HG03520 (cell line): ENCODE measurements around the gene TOR1B.
"Not testable (repeated sequence)": the region's sequence is repeated elsewhere in the genome, so short reads cannot be mapped to it uniquely, and the experiment has no call there.

Source experiments
- ATAC-seq: cut with Tn5 transposase; IDR thresholded peaks from one replicate; pipeline ENCODE4 v1.9.1; 2021; ENCODE audit warnings: mild to moderate bottlenecking, moderate library complexity; ENCODE audit not compliant: unreplicated experiment

The TOR1B gene

DNA sequence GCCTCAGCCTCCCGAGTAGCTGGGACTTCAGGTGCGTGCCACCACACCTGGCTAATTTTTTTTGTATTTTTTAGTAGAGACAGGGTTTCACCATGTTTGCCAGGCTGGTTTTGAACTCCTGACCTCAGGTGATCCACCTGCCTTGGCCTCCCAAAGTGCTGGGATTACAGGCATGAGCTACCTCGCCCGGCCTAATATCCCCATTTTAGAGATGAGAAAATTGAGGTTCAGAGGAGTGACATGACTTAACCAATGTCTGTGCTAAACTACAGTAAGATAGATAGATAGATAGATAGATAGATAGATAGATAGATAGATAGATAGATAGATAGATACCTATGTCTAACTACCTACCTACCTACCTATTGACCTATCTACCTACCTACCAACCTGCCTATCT lies 26.9 kb upstream of the TOR1B start:
- ATAC-seq: not testable (repeated sequence)

DNA sequence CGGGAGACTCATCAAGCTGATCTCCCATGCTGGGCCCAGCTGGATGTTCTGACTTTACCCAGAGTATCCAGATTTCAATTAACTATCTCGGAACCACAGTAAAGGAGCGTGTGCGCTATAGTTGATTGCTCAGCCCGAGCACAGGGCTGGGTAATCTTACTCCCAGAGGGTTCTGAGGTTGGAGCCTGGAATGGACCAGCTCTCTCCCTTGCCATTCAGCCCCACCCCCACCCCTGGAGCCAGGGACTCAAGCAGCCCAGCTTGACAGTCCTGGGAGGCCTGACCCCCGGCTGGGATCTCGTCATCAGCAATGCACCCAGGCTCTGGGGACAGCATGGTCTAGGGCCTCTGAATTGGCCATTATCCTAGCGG lies 26.4 kb upstream of the TOR1B start:
- ATAC-seq: no peak

DNA sequence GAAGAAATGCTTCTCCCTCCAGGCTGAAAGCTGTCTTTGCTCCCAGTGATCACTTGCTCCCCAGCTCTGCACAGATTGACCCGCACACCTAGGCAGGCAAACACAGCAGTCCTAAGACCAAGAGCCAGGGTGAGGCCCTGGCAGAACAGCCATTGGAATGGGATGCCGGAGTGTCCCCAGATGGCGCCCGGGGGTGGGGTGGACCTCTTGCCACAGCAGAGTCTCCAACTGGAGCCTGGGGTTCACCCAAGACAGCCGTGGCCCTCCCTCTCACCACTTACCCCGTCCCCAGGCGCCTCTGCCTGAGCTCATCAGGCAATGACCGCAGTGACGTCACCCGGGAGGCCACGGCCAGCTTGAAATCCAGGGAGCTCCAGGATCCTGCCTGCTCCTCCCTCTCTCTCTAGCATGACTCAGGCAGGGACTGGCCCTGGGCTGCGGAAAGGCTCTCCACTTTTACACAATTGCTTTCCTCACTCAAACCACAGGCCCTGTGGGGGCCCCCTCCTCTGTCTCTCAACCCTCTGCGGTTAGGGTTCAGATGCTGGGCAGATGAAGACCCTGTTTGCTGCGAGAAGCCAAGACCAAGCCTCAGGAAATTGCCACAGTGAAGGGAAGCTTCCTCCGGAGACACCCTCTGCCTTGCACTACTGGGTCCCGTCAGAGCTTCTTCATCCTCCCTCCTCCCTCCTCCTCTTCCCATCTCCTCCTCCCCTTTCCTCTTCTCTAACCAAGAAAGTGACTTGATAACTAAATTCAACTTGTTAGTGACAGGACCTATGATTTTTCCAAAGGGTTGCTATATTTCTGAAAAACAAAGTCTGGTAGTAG lies 25.8 kb upstream of the TOR1B start:
- no peak for ATAC-seq

DNA sequence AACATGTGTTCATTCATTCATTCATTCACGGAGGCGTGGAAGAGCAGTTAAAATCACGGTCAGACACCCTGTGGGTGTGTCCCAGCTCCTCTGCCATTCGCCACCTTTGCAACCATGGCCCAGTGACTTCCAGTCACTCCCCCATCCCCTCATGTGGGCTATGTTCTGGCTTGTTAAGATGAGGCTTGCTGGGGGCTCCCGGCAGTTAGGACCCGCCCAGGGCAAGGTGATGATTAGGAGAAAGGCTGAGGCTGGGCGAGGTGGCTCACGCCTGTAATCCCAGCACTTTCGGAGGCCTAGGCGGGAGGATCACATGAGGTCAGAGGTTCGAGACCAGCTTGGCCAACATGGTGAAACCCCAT lies 25.2 kb upstream of the TOR1B start:
- no peak for ATAC-seq

DNA sequence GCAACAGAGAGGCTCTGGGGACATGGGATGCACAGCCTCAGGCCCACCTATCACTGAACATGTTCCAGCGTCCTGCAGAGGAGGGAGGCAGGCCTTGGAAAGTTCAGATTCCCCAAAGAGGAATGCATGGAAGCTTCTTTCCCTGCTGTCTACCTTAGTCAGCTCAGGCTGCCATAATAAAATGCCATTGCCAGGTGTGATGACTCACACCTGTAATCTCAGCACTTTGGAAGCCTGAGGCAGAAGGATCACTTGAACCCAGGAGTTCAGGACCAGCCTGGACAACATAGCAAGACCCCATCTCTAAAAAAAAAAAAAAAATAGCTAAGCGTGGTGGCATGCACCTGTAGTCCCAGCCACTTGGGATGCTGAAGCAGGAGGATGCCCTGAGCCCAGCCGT lies 24.5 kb upstream of the TOR1B start:
- no peak for ATAC-seq

DNA sequence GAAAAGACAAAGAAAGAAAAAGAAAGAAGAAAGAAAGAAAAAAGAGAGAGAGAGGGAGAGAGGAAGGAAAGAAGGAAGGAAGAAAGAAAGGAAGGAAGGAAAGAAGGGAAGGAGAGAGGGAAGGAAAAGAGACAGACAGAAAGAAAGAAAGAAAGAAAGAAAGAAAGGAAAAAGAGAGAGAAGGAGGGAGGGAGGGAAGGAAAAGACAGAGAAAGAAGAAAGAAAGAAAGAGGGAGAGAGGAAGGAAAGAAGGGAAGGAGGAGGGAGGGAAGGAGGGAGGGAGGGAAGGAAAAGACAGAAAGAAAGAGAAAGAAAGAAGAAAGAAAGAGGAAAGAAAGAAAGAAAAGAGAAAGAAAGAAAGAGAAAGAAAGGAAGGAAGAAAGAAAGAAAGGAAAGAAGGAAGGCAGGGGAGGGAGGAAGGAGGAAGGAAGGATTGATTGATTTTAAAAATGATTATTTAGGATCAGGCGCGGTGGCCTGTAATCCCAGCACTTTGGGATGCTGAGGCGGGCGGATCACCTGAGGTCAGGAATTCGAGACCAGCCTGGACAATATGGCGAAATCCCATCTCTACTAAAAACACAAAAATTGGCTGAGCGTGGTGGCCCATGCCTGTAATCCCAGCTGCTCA lies 23.3 kb upstream of the TOR1B start:
- ATAC-seq: no peak

DNA sequence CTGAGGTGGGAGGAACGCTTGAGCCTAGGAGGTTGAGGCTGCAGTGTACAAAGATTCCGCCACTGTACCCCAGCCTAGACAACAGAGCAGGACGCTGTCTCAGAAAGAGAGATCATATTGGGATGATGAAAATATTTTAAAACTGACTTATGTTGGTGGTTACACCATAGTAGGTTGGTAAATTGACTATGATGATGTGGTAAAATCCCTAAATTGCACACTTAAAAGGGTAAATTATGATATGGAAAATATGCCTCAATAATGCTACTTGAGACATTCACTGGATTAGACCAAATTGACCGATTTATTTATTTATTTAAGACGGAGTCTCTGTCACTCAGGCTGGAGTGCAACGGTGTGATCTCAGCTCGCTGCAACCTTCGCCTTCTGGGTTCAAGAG lies 21.9 kb upstream of the TOR1B start:
- ATAC-seq: no peak

DNA sequence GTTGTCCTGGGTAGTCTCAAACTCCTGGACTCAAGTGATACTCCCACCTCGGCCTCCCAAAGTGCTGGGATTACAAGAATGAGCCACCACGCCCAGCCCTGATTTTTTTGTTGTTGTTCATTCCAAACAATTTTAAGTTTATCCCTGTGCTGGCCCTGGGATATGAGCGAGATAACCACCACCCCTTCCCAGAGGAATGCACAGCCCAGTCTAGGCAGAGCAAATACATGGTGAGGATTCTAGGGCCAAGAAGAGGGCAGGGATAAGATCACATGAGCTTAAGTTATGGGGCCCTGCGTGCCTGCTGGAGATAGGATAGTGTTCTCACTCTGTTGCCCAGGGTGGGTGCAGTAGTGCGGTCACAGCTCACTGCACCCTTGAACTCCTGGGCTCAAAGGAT lies 21.0 kb upstream of the TOR1B start:
- ATAC-seq: no peak

DNA sequence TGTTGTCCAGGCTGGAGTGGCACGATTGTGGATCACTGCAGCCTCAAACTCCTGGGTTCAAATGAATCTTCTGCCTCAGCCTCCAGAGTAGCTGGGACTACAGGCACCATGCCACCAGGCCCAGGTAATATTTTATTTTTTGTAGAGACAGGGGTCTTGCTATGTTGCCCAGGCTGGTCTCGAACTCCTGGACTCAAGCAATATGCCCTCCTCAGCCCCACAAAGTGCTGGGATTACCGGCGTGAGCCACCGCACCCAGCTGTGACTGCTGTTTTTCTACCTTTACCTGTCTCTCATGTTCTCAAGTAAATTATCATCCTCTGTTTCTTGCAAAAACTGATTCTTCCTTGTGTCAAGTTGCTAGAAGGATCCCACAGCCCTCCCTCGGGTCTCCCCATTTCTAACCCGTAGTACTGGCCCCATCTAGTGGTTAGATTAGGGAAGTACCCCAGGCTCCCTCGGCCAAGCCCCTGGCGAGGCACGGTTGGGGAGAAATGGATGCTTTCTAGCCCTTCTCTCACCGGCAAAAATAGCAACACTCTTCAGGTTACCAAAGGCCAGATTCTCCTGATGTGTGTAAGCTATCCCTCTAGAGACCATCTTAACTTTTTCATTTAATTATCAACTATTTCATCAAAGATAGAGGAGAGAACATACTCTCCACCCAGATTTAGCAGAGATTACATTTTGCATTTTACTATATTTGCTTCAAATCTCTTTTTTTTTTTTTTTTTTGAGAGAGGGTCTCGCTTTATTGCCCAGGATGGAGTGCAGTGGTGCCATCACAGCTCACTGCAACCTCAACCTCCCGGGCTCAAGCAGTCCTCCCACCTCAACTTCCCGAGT lies 19.2 kb upstream of the TOR1B start:
- no peak for ATAC-seq

DNA sequence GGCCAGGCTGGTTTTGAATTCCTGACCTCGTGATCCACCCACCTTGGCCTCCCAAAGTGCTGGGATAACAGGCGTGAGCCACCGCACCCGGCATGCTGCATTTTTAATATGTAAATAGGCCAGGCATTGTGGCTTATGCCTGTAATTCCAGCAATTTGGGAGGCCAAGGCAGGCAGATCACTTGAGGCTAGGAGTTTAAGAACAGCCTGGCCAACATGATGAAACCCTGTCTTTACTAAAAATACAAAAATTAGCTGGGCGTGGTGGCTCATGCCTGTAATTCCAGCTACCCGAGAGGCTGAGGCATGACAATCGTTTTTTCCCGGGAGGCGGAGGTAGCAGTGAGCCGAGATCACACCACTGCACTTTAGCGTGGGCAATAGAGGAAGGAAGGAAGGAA lies 18.0 kb upstream of the TOR1B start:
- not testable (repeated sequence) for ATAC-seq

DNA sequence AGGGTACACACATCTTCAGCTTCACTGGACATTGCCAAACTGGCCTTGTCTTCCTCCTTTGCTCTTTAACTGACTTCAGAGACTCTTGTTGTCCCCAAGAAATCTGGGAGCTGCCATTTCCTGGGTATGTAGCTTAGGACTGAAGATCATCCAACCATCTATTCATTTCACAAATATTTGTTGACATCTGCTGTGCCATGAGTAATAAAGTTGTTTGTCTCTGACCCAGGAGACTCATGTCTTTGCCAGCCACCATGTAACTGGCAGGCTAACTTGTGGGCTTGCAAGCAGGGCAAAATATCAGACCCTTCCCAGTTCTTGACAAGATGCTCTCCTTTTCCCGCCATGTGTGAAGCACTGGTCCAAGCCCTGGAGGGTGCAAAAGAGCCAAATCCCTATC lies 17.1 kb upstream of the TOR1B start:
- no peak for ATAC-seq

DNA sequence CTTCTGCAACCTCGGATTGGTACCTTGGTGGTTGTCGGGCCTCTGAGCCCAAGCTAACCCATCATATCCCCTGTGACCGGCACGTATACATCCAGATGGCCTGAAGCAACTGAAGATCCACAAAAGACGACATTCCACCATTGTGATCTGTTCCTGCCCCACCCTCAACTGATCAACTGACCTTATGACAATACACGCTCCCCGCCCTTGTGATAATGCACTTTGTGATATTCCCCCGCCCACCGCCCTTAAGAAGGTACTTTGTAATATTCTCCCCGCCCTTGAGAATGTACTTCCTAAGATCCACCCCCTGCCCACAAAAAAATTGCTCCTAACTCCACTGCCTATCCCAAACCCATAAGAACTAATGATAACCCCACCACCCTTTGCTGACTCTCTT lies 16.5 kb upstream of the TOR1B start:
- no peak for ATAC-seq

DNA sequence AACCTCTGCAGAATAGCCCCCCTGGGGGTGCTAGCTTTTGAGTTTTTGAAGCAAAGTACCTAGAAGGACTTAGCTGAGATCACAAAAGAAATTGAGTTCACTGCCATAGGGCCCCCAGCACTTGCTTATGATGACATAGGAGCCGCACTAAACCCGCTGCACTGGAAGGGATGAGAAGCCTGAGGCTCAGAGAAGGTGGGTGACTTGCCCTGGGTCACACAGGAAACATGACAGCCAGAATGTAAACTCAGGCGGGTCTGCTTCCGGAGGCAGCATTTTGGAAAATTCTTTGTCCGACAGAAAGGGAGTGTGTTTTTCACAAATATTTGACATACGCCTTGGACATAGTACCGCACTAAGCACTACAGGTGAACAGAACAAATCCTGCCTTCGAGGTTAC lies 8.4 kb upstream of the TOR1B start:
- no peak for ATAC-seq

DNA sequence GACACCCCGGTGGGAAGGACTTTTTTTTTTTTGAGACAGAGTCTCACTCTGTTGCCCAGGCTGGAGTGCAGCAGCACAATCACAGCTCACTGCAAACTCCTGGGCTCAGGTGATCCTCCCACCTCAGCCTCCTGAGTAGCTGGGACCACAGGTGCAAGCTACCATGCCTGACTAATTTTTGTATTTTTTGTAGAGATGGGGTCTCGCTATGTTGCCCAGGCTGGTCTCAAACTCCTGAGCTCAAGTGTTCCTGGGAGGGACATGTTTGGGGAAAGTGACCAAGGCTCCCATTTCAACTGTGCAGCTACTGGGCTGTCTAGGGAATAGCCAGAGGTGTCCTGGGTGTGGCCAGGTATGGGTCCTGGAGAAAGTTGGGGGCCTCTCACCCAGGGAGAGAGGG lies 7.0 kb upstream of the TOR1B start:
- ATAC-seq: not testable (repeated sequence)

DNA sequence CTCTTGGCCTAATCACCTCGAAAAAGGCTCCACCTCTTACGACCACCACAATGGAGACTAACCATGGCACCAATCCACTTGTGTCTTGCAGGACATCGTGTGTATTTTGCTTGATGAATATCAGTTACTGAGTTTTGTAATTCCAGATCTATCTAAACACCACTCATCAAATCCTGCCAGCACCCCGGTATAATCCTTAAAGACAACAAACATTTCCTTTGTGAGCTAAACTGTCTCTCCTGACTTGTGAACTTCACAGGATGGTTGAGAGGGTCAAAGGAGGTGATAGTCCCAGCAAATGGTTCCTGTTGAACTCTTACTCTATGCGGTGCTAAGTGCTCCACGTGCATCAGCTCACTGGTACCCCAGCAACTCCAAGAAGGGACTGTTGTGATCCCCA lies 4.0 kb upstream of the TOR1B start:
- ATAC-seq: no peak

DNA sequence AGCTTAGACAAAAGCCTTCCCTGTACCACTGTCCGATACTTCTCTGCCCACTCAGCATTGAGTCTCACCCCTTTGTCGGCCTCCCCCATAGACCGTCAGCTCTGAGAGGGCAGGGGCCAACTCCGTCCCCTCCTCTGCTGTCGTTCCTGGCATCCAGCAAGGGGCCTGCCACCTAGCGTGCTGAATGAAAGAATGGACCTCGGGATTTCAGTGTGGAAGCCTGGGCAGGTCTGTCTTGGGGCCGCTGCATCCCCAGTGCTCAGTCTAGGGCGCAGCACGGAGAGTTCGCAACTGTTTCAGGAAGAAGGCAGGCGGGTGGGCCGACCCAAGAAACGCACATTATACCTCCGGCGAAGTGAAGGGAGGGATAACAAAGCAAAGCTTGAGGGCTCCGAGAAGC lies 1.5 kb upstream of the TOR1B start:
- ATAC-seq: no peak

DNA sequence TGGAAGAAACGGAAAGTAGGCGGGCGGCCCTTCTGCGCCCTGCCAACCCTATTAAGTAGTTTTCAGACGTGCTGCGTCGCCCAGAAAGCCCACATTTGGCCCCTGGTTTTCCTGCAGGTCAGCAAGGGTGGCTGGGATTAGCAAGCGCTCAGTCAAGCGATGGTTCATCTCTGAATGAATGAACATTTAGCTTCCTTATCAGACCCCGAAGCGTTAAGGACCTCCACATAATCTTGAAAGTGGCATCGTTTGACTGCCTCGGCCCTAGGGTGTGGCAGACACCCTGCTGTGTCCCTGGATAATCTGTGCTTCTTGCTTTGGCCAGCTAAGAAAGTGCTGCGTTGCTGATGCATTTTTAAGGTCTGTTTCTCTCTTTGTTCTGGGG lies 684 bp downstream of the TOR1B start:
- no peak for ATAC-seq

DNA sequence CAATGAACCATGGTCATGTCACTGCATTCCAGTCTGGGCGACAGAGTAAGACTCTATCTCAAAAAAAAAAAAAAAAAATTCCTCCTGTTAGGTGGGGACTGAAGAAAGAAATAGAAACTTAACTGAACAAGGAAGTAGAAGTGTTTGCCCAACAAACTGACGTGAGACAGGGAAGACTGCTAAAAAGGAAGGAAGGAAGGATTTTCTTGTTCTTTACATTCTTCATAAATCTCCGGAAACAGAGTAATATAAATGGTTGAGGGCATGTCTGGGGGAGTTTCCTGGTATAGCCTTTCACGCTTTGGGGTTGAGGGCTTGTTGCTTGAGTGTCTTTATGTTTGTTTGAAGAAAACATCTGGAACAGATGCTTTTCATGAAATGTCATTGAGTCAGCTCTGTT lies 3.1 kb downstream of the TOR1B start:
- ATAC-seq: no peak

DNA sequence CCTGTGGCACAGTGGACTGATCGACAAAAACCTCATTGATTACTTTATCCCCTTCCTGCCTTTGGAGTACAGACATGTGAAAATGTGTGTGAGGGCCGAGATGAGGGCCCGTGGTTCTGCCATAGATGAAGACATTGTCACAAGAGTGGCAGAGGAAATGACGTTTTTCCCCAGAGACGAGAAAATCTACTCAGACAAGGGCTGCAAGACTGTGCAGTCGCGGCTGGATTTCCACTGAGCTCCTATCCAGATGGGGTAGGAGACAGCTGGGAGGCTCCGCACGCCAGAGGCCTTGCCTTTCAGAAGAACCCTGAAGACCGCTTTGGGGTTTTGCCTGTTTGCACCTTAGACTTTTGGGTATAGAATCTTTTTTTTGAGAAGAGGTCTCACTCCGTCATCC lies 6.4 kb downstream of the TOR1B start:
- ATAC-seq: no peak

DNA sequence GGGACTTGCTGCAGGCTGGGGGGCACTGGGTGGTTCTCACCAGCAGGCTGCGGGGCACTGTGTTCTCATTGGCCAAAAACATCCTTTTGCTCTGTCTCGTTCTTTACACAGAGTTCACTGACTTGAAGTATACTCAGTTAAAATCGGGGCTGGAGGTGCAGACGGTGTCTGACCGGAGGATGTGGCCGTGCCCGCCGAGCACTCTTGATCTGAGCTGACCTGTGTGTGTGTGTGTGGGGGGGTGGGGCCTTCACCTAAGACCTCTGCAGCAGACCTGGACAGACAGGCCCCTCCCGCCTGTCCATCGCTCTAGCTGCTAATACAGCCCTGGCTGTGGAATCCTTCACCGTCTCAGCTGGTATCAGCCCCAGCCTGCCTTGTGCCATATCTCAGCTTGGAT lies 7.1 kb downstream of the TOR1B start:
- ATAC-seq: no peak

DNA sequence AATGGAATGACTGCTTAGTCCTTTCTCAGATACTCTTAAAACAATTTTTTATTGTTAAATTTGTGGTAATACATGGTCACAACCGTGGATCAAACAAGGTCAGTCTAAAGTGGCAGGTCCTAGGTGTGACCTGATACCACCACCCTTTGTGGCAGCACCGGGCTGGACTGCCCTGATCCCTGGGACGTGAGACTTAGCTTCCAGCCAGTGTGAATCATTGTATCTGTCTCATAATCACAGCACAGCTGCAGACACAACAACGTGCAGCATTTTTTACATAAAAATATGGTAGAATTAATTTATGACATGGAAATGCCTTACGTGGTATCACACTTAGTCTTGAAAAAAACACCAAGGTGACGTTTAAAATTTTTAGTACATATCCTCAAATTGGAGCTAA lies 7.8 kb downstream of the TOR1B start:
- no peak for ATAC-seq

DNA sequence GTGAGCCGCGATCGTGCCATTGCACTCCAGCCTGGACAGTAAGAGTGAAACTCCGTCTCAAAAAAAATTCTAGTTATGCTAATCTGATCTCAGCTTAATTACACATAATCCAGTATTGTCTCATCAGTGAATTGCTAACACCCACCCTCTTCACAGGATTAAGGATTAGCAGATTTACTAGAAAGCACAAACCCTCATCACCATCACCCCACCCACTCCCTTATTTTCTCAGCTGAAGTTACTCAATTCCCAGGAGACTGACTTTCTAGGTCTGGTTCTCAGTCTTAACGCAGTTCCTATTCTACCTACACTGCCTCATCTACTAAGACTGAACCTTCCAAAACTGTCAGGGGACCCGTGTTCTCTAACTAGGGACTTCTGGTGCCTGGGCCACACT lies 9.0 kb downstream of the TOR1B start:
- no peak for ATAC-seq
